Neural crest cell (in vitro differentiated cells): ENCODE data around the gene C7orf57. TPM values are rescaled to one million over a fixed set of nuclear protein-coding genes. Genes with fewer than 3 reads are reported as not detected.

Experiments
- DNase-seq: peaks from one replicate; pipeline ENCODE4 v3.0.0; 2021; ENCODE audit warnings: low read depth, mixed read lengths, low spot score
- H3K27ac Mint-ChIP-seq: one replicate; pipeline ENCODE4 v1.8.0; 2021; ENCODE audit warnings: mild to moderate bottlenecking, mixed read lengths; ENCODE audit not compliant: unreplicated experiment
- H3K27me3 Mint-ChIP-seq: 2 replicates; pipeline ENCODE4 v1.8.0; 2021; ENCODE audit warnings: low read depth, mild to moderate bottlenecking, mixed read lengths
- H3K36me3 Mint-ChIP-seq: 2 replicates; pipeline ENCODE4 v1.8.0; 2021; ENCODE audit warnings: low read depth, mild to moderate bottlenecking, mixed read lengths
- H3K4me1 Mint-ChIP-seq: 2 replicates; pipeline ENCODE4 v1.8.0; 2021; ENCODE audit warnings: mixed read lengths
- H3K4me3 Mint-ChIP-seq: one replicate; pipeline ENCODE4 v1.8.0; 2021; ENCODE audit warnings: mild to moderate bottlenecking, mixed read lengths
- H3K9me3 Mint-ChIP-seq: 2 replicates; pipeline ENCODE4 v1.8.0; 2021; ENCODE audit warnings: mixed read lengths
- CTCF ChIP-seq: fragments of 200-600 bp; sonication (generic); conservative IDR thresholded peaks from 2 replicates; pipeline ENCODE4 v1.5.0; 2021; ENCODE audit warnings: antibody characterized with exemption, mild to moderate bottlenecking
- total RNA-seq: library from RNA; stranded (reverse); gene quantifications from 2 replicates; pipeline ENCODE4 v1.2.1, GENCODE V29; 2021

Gene C7orf57
- total RNA-seq, 1 donor from 2014 or later: not detected

- no peaks in the 10 kb centered on the region for H3K4me1 Mint-ChIP-seq
- no peaks in the 10 kb centered on the region for H3K9me3 Mint-ChIP-seq
- H3K27me3 Mint-ChIP-seq: no peaks in the 10 kb centered on the region
- no peak for DNase-seq
- no peak overlapping the region for H3K4me3 Mint-ChIP-seq
- no peak overlapping the region for H3K27ac Mint-ChIP-seq
- TF ChIP-seq CTCF: no peak
- H3K36me3 Mint-ChIP-seq: peaks cover 13% of the 10 kb centered on the region
These were observed 71.7 kb downstream of the C7orf57 start for GRCh38 chr7:48106906-48107659.

GRCh38 chr7:48107926-48108472, 72.7 kb downstream of the C7orf57 start:
- no peaks in the 10 kb centered on the region for H3K9me3 Mint-ChIP-seq
- peaks cover 7% of the 10 kb centered on the region for H3K36me3 Mint-ChIP-seq
- DNase-seq: no peak
- no peak overlapping the region for H3K4me3 Mint-ChIP-seq
- no peaks in the 10 kb centered on the region for H3K4me1 Mint-ChIP-seq
- no peak overlapping the region for H3K27ac Mint-ChIP-seq
- no peaks in the 10 kb centered on the region for H3K27me3 Mint-ChIP-seq
- TF ChIP-seq CTCF: no peak

- peaks cover 2% of the 10 kb centered on the region for H3K36me3 Mint-ChIP-seq
- no peak overlapping the region for H3K4me3 Mint-ChIP-seq
- no peak for TF ChIP-seq CTCF
- H3K9me3 Mint-ChIP-seq: no peaks in the 10 kb centered on the region
- H3K27me3 Mint-ChIP-seq: no peaks in the 10 kb centered on the region
- H3K27ac Mint-ChIP-seq: no peak overlapping the region
- DNase-seq: no peak
- no peaks in the 10 kb centered on the region for H3K4me1 Mint-ChIP-seq
These were observed 73.9 kb downstream of the C7orf57 start for GRCh38 chr7:48108959-48109847.

- Mint-ChIP-seq H3K4me1 (no peaks in the 10 kb centered on the region), H3K27ac (no peak overlapping the region), H3K9me3 (no peaks in the 10 kb centered on the region), H3K36me3 (peaks cover 2% of the 10 kb centered on the region), H3K27me3 (no peaks in the 10 kb centered on the region), H3K4me3 (no peak overlapping the region)
- DNase-seq: peak; percentile 75
- TF ChIP-seq CTCF: peak; percentile 99
These were observed 74.7 kb downstream of the C7orf57 start for GRCh38 chr7:48109848-48110663.

- H3K27ac Mint-ChIP-seq: no peak overlapping the region
- no peaks in the 10 kb centered on the region for H3K4me1 Mint-ChIP-seq
- peaks cover under 1% of the 10 kb centered on the region for H3K9me3 Mint-ChIP-seq
- no peak overlapping the region for H3K4me3 Mint-ChIP-seq
- H3K36me3 Mint-ChIP-seq: peaks cover 2% of the 10 kb centered on the region
- DNase-seq: no peak
- H3K27me3 Mint-ChIP-seq: no peaks in the 10 kb centered on the region
- no peak for TF ChIP-seq CTCF
These were observed 75.5 kb downstream of the C7orf57 start for GRCh38 chr7:48110868-48111267.
